PC-3 (cell line): ENCODE results near the gene ARHGEF37. TPM values are rescaled to one million over a fixed set of nuclear protein-coding genes. Genes with fewer than 3 reads are reported as not detected.
A peak's percentile ranks its signal among the peaks of the same experiment; 100 is the strongest.

Source experiments
- ATAC-seq: fragments of 200-7000 bp; cut with Tn5 transposase; 2 replicates; pipeline ENCODE4 v1.9.1; 2020; ENCODE audit warnings: mild to moderate bottlenecking, moderate library complexity
- BruUV-seq: library from RNA; stranded (reverse); fragments of 400-500 nt; replicated peaks from 2 replicates; lab custom pipeline; 2021; lab: Mats Ljungman, UMichigan
- CTCF ChIA-PET: fragments of 300-600 bp; sonication (Branson Sonifier 250); formaldehyde crosslinking; loops from one replicate; lab custom pipeline; 2022; ENCODE audit warnings: antibody characterized with exemption; lab: Charles Lee
- POLR2A ChIA-PET: fragments of 300-600 bp; sonication (Branson Sonifier 250); formaldehyde crosslinking; loops from one replicate; lab custom pipeline; 2022; ENCODE audit warnings: antibody characterized with exemption; ENCODE audit not compliant: unreplicated experiment; lab: Charles Lee
- DNase-seq: peaks from one replicate; pipeline ENCODE4 v3.0.0-alpha.2; 2015
- H2AFZ ChIP-seq: fragments of 300-600 bp; sonication (generic); 2 replicates; pipeline ENCODE4 v1.6.0; 2016; ENCODE audit warnings: antibody characterized with exemption, low read length
- H3F3A ChIP-seq: fragments of 300-600 bp; sonication (generic); one replicate; pipeline ENCODE4 v1.6.0; 2017; ENCODE audit warnings: antibody characterized with exemption, low read length, control low read depth, mild to moderate bottlenecking; ENCODE audit not compliant: unreplicated experiment
- H3K27ac ChIP-seq: fragments of 300-600 bp; sonication (generic); 2 replicates; pipeline ENCODE4 v1.5.1; 2016; ENCODE audit warnings: mild to moderate bottlenecking, low read length
- H3K27me3 ChIP-seq: fragments of 300-600 bp; sonication (generic); 2 replicates; pipeline ENCODE4 v1.6.1; 2016; ENCODE audit warnings: low read length, mixed read lengths
- H3K36me3 ChIP-seq: fragments of 300-600 bp; sonication (generic); 2 replicates; pipeline ENCODE4 v1.6.1; 2016; ENCODE audit warnings: low read depth, mixed run types, low read length, mixed read lengths
- H3K4me1 ChIP-seq: fragments of 300-600 bp; sonication (generic); 2 replicates; pipeline ENCODE4 v1.5.1; 2016; ENCODE audit warnings: low read length; ENCODE audit not compliant: insufficient read depth
- H3K4me2 ChIP-seq: fragments of 300-600 bp; sonication (generic); 2 replicates; pipeline ENCODE4 v1.6.0; 2016; ENCODE audit warnings: low read length
- H3K4me3 ChIP-seq: fragments of 300-600 bp; sonication (generic); 2 replicates; pipeline ENCODE4 v1.5.1; 2016; ENCODE audit warnings: mild to moderate bottlenecking, low read length, mixed read lengths
- H3K79me2 ChIP-seq: fragments of 300-600 bp; sonication (generic); 2 replicates; pipeline ENCODE4 v1.6.1; 2017; ENCODE audit warnings: low read length, mixed read lengths
- H3K9ac ChIP-seq: fragments of 300-600 bp; sonication (generic); 2 replicates; pipeline ENCODE4 v1.6.0; 2016; ENCODE audit warnings: mild to moderate bottlenecking, low read length
- H3K9me2 ChIP-seq: fragments of 300-600 bp; sonication (generic); replicated peaks from 2 replicates; pipeline ENCODE4 v1.6.1; 2016; ENCODE audit warnings: mixed run types, low read length, mixed read lengths
- H3K9me3 ChIP-seq: fragments of 300-600 bp; sonication (generic); 2 replicates; pipeline ENCODE4 v1.6.1; 2016; ENCODE audit warnings: low read length, mixed read lengths
- H4K20me1 ChIP-seq: fragments of 300-600 bp; sonication (generic); 2 replicates; pipeline ENCODE4 v1.6.1; 2016; ENCODE audit warnings: low read length, mixed read lengths
- CTCF ChIP-seq: fragments of 300-600 bp; sonication (generic); conservative IDR thresholded peaks from 2 replicates; pipeline ENCODE4 v1.5.1; 2017; ENCODE audit warnings: antibody characterized with exemption, low read depth, mild to moderate bottlenecking, low read length
- EZH2 ChIP-seq: fragments of 300-600 bp; sonication (generic); IDR thresholded peaks from one replicate; pipeline ENCODE4 v1.6.1; 2017; ENCODE audit warnings: antibody characterized with exemption, mild to moderate bottlenecking, low read length; ENCODE audit not compliant: unreplicated experiment
- EZH2phosphoT487 ChIP-seq: fragments of 300-600 bp; sonication (generic); IDR thresholded peaks from 2 replicates; pipeline ENCODE4 v1.6.1; 2018; ENCODE audit warnings: mild to moderate bottlenecking, antibody characterized with exemption, low read length, borderline replicate concordance
- intact Hi-C: fragments of 100-400 bp; cut with micrococcal nuclease; formaldehyde crosslinking; loops from 2 replicates; pipeline ENCODE4 v1.9.0; 2023
- total RNA-seq: library from RNA; depleted of rRNA; stranded (reverse); fragments of >200 nt; gene quantifications from 2 replicates; pipeline ENCODE4 v1.2.3, GENCODE V29; 2014

The ARHGEF37 gene
- total RNA-seq, 1 experiment from 2014 or later = 6.5 TPM

GRCh38 chr5:149654231-149654630 is 72.9 kb downstream of the ARHGEF37 start:
- ATAC-seq = no peak; the same call in 1 of the 2 replicates
- Histone ChIP-seq H3F3A (no peaks in the 10 kb centered on the region), H3K36me3 (no peaks in the 10 kb centered on the region), H3K4me2 (no peak overlapping the region), H4K20me1 (no peaks in the 10 kb centered on the region), H3K4me3 (no peak overlapping the region), H3K9me2 (no peaks in the 10 kb centered on the region), H3K4me1 (no peaks in the 10 kb centered on the region), H3K27me3 (no peaks in the 10 kb centered on the region), H3K9me3 (no peaks in the 10 kb centered on the region), H3K9ac (no peak overlapping the region), H2AFZ (no peak overlapping the region), H3K27ac (no peak overlapping the region), H3K79me2 (no peaks in the 10 kb centered on the region)
- no TSS peak for BruUV-seq
- no peak for DNase-seq
- TF ChIP-seq EZH2 (no peak), CTCF (no peak), EZH2phosphoT487 (no peak)
- POLR2A ChIA-PET = no interaction called here
- intact Hi-C loops = no loop called here
- CTCF ChIA-PET = no interaction called here

GRCh38 chr5:149654883-149655505 is 73.7 kb downstream of the ARHGEF37 start:
- no peaks in the 10 kb centered on the region for H3K9me3 ChIP-seq
- H3K36me3 ChIP-seq = no peaks in the 10 kb centered on the region
- H3K27me3 ChIP-seq = no peaks in the 10 kb centered on the region
- BruUV-seq = no TSS peak
- no peaks in the 10 kb centered on the region for H3K79me2 ChIP-seq
- no peak for ATAC-seq
- H2AFZ ChIP-seq = no peak overlapping the region
- ChIA-PET CTCF (interaction anchor here (0.6 kb wide), 1 partner anchor 685 kb away, joined by 4 read pairs; no protein-coding TSS in a partner anchor), POLR2A (no interaction called here)
- H3K9me2 ChIP-seq = no peaks in the 10 kb centered on the region
- no peaks in the 10 kb centered on the region for H3K4me1 ChIP-seq
- H3K27ac ChIP-seq = no peak overlapping the region
- DNase-seq = no peak
- no peak overlapping the region for H3K9ac ChIP-seq
- no peak for TF ChIP-seq EZH2
- no peak for TF ChIP-seq EZH2phosphoT487
- TF ChIP-seq CTCF = no peak
- intact Hi-C loops = no loop called here
- H3K4me3 ChIP-seq = no peak overlapping the region
- no peaks in the 10 kb centered on the region for H3F3A ChIP-seq
- H4K20me1 ChIP-seq = no peaks in the 10 kb centered on the region
- H3K4me2 ChIP-seq = no peak overlapping the region

GRCh38 chr5:149656576-149657182 is 75.4 kb downstream of the ARHGEF37 start:
- intact Hi-C loops = loop anchor here (1.0 kb wide), 1 partner anchor 172 kb away; no protein-coding TSS in a partner anchor
- no peaks in the 10 kb centered on the region for H4K20me1 ChIP-seq
- H3K9ac ChIP-seq = no peak overlapping the region
- DNase-seq (peak; percentile 83), ATAC-seq (peak; percentile 52)
- no peak overlapping the region for H2AFZ ChIP-seq
- H3K36me3 ChIP-seq = no peaks in the 10 kb centered on the region
- no peak overlapping the region for H3K27ac ChIP-seq
- ChIA-PET CTCF (interaction anchor here (0.5 to 1.2 kb wide), 5 partner anchors 11 to 303 kb away, joined by 3 to 7 read pairs (median 6); no protein-coding TSS in a partner anchor), POLR2A (no interaction called here)
- no peaks in the 10 kb centered on the region for H3F3A ChIP-seq
- H3K9me3 ChIP-seq = no peaks in the 10 kb centered on the region
- TF ChIP-seq EZH2 (no peak), CTCF (peak; percentile 98), EZH2phosphoT487 (no peak)
- H3K4me3 ChIP-seq = no peak overlapping the region
- H3K4me1 ChIP-seq = no peaks in the 10 kb centered on the region
- H3K79me2 ChIP-seq = no peaks in the 10 kb centered on the region
- BruUV-seq = no TSS peak
- H3K27me3 ChIP-seq = no peaks in the 10 kb centered on the region
- no peak overlapping the region for H3K4me2 ChIP-seq
- H3K9me2 ChIP-seq = no peaks in the 10 kb centered on the region
